Middle frontal gyrus (tissue), 1 donor: ENCODE measurements around the gene RAP2C.
"Not testable (repeated sequence)": the region's sequence is repeated elsewhere in the genome, so short reads cannot be mapped to it uniquely, and the experiment has no call there.

Experiments
- DNase-seq: peaks from one replicate; pipeline ENCODE4 v3.0.0-alpha.2; 2015; ENCODE audit warnings: low spot score; ENCODE audit errors: extremely low spot score

RAP2C gene

GRCh38 chrX:132200976-132201375 is 18.3 kb downstream of the RAP2C start:
- no peak for DNase-seq

- DNase-seq: no peak
Measured at GRCh38 chrX:132199941-132200340, 19.3 kb downstream of the RAP2C start.

- DNase-seq: no peak
Measured at GRCh38 chrX:132193872-132194574, 25.2 kb downstream of the RAP2C start.

- no peak for DNase-seq
Measured at GRCh38 chrX:132191938-132192337, 27.3 kb downstream of the RAP2C start.

- DNase-seq: no peak
Measured at GRCh38 chrX:132188175-132188574, 31.1 kb downstream of the RAP2C start.

GRCh38 chrX:132187451-132187850 is 31.8 kb downstream of the RAP2C start:
- no peak for DNase-seq

GRCh38 chrX:132184871-132185270 is 34.4 kb downstream of the RAP2C start:
- DNase-seq: no peak

- DNase-seq: no peak
Measured at GRCh38 chrX:132181364-132181763, 37.9 kb downstream of the RAP2C start.

GRCh38 chrX:132180929-132181328 is 38.3 kb downstream of the RAP2C start:
- DNase-seq: no peak

GRCh38 chrX:132173647-132174046 is 45.6 kb downstream of the RAP2C start:
- DNase-seq: no peak

GRCh38 chrX:132171881-132172280 is 47.4 kb downstream of the RAP2C start:
- no peak for DNase-seq

GRCh38 chrX:132171478-132171877 is 47.8 kb downstream of the RAP2C start:
- no peak for DNase-seq

GRCh38 chrX:132169554-132169953 is 49.7 kb downstream of the RAP2C start:
- no peak for DNase-seq

- no peak for DNase-seq
Measured at GRCh38 chrX:132165651-132166050, 53.6 kb downstream of the RAP2C start.

GRCh38 chrX:132165005-132165404 is 54.2 kb downstream of the RAP2C start:
- DNase-seq: no peak

- not testable (repeated sequence) for DNase-seq
Measured at GRCh38 chrX:132163094-132163493, 56.2 kb downstream of the RAP2C start.

GRCh38 chrX:132153166-132153565 is 66.1 kb downstream of the RAP2C start:
- DNase-seq: no peak
